Measurements from ENCODE around the gene CD40.

CD40 gene

GRCh38 chr20:46154796-46155195, 36.7 kb downstream of the CD40 start:
- FAIRE-seq, result no peak
- DNase-seq (ENCODE audit: insufficient read length, low spot score), result no peak
- TF ChIP-seq SPI1 (IDR thresholded peaks at IDR 0.05; ENCODE audit: low read depth, low read length) (no peak), POLR2A (IDR thresholded peaks at IDR 0.05; ENCODE audit: low read depth, low read length) (no peak), POLR2AphosphoS5 (IDR thresholded peaks at IDR 0.05; ENCODE audit: low read depth, low read length) (no peak), PAX5 (IDR thresholded peaks at IDR 0.05; ENCODE audit: insufficient read depth, low read length, severe bottlenecking) (no peak), POU2F2 (IDR thresholded peaks at IDR 0.05; ENCODE audit: low read depth, low read length) (no peak), TAF1 (IDR thresholded peaks at IDR 0.05; ENCODE audit: low read depth, low read length) (no peak)

DNA sequence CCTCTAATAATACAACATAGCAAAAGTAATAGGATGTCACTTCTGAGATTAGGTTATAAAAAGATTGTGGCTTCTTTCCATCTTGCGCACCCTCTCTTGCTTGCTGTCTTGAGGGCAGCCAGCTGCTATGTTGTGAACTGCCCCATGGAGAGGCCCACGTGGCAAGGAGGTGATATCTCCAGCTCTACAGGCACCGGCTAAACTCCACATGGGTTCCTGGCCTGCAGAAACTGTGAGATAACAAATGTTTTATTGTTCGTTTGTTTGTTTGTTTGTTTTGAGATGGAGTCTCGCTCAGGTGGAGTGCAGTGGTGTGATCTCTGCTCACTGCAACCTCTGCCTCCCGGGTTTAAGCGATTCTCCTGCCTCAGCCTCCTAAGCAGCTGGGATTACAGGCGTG, 38.0 kb downstream of the CD40 start:
- no peak for TF ChIP-seq POLR2A (IDR thresholded peaks at IDR 0.05; ENCODE audit: low read depth, low read length)
- FAIRE-seq (no peak), DNase-seq (ENCODE audit: insufficient read length, low spot score) (no peak)

- no peak for FAIRE-seq
- TF ChIP-seq TAF1 (IDR thresholded peaks at IDR 0.05; ENCODE audit: low read depth, low read length) (no peak), SPI1 (IDR thresholded peaks at IDR 0.05; ENCODE audit: low read depth, low read length) (no peak), POU2F2 (IDR thresholded peaks at IDR 0.05; ENCODE audit: low read depth, low read length) (no peak), PAX5 (IDR thresholded peaks at IDR 0.05; ENCODE audit: insufficient read depth, low read length, severe bottlenecking) (no peak), POLR2A (IDR thresholded peaks at IDR 0.05; ENCODE audit: low read depth, low read length) (no peak), POLR2AphosphoS5 (IDR thresholded peaks at IDR 0.05; ENCODE audit: low read depth, low read length) (no peak)
- DNase-seq (ENCODE audit: insufficient read length, low spot score), result no peak
Measured at GRCh38 chr20:46157076-46157592, 39.0 kb downstream of the CD40 start.

- TF ChIP-seq SPI1 (IDR thresholded peaks at IDR 0.05; ENCODE audit: low read depth, low read length) (no peak), POU2F2 (IDR thresholded peaks at IDR 0.05; ENCODE audit: low read depth, low read length) (no peak), POLR2AphosphoS5 (IDR thresholded peaks at IDR 0.05; ENCODE audit: low read depth, low read length) (no peak), PAX5 (IDR thresholded peaks at IDR 0.05; ENCODE audit: insufficient read depth, low read length, severe bottlenecking) (no peak)
- DNase-seq (ENCODE audit: insufficient read length, low spot score) (no peak), FAIRE-seq (no peak)
Measured at GRCh38 chr20:46157625-46158024, 39.5 kb downstream of the CD40 start.

- TF ChIP-seq PAX5 (IDR thresholded peaks at IDR 0.05; ENCODE audit: insufficient read depth, low read length, severe bottlenecking) (no peak), POU2F2 (IDR thresholded peaks at IDR 0.05; ENCODE audit: low read depth, low read length) (no peak), TAF1 (IDR thresholded peaks at IDR 0.05; ENCODE audit: low read depth, low read length) (no peak), SPI1 (IDR thresholded peaks at IDR 0.05; ENCODE audit: low read depth, low read length) (no peak), POLR2A (IDR thresholded peaks at IDR 0.05; ENCODE audit: low read depth, low read length) (no peak), POLR2AphosphoS5 (IDR thresholded peaks at IDR 0.05; ENCODE audit: low read depth, low read length) (no peak)
- FAIRE-seq, result no peak
Measured at GRCh38 chr20:46158476-46158987, 40.4 kb downstream of the CD40 start.

GRCh38 chr20:46159101-46159897, 41.2 kb downstream of the CD40 start:
- DNase-seq (ENCODE audit: insufficient read length, low spot score) (no peak), FAIRE-seq (no peak)
- TF ChIP-seq POLR2AphosphoS5 (IDR thresholded peaks at IDR 0.05; ENCODE audit: low read depth, low read length) (no peak), SPI1 (IDR thresholded peaks at IDR 0.05; ENCODE audit: low read depth, low read length) (no peak)

More at GRCh38 chr20:46158476-46158987, 40.4 kb downstream of the CD40 start:
- no peak for DNase-seq (ENCODE audit: insufficient read length, low spot score)

DNA sequence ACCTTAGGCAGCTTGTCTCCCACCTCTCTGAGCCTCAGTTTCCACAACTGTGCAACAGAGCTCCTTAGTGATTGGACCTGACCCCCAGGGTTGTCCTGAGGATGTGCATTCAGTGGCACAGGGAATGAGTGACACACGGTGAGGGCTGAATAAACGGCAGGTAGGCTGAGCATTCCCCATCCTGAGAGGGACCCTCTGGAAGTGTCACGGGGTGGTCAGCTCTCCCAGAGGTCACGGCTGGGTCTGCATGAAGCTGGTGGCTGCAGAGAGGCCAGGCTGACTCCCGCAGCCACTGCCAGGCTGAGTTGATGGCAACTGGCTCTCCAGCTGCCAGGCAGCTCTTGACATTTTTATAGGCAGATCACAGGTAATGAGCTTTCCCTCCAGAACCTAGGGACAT, 42.5 kb downstream of the CD40 start:
- no peak for TF ChIP-seq POLR2A (IDR thresholded peaks at IDR 0.05; ENCODE audit: low read depth, low read length)
- no peak for TF ChIP-seq POU2F2 (IDR thresholded peaks at IDR 0.05; ENCODE audit: low read depth, low read length)
- no peak for TF ChIP-seq TAF1 (IDR thresholded peaks at IDR 0.05; ENCODE audit: low read depth, low read length)
- DNase-seq (ENCODE audit: insufficient read length, low spot score) (no peak), FAIRE-seq (no peak)

DNA sequence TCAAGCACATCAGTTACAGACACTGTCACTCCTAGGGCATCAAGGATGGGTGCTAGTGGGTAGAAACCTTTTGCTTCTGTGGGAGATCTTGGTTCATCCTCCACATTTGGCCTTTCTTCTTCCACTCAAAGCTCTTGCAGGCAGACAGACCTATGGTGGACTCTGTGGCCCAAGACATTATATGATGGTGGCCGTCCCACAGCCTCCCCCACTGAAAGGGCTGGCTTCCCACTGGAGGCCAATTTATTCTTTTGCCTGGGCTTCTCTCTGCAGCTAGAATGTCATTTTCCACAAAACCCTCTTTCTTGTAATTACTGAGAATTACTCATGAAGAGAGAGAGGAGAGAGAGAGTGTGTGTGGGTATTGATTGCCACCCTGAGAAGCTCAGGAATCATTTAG, 43.8 kb downstream of the CD40 start:
- FAIRE-seq, result no peak
- no peak for TF ChIP-seq POU2F2 (IDR thresholded peaks at IDR 0.05; ENCODE audit: low read depth, low read length)

DNA sequence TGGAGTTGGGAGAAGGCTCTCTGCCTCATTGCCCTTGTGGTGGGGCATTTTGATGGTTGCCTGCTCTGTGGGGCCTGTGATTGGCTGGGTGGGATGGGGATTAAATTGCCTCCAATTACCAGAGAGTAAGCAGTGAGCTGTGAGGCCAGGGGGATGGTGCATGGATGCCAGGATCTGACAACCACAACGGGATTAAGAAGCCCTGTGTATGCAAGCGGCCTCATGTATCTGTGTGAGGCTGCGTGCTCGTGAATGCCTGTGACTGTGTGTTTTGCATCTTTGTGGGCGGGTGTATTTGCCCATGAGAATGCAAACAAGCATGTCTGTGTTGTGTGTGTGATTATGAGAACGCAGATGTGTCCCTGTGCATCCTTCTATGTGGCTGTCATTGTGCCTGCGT, 46.1 kb downstream of the CD40 start:
- no peak for TF ChIP-seq PAX5 (IDR thresholded peaks at IDR 0.05; ENCODE audit: insufficient read depth, low read length, severe bottlenecking)
- TF ChIP-seq TAF1 (IDR thresholded peaks at IDR 0.05; ENCODE audit: low read depth, low read length), result no peak
- TF ChIP-seq POU2F2 (IDR thresholded peaks at IDR 0.05; ENCODE audit: low read depth, low read length), result no peak
- TF ChIP-seq POLR2AphosphoS5 (IDR thresholded peaks at IDR 0.05; ENCODE audit: low read depth, low read length), result no peak
- no peak for TF ChIP-seq POLR2A (IDR thresholded peaks at IDR 0.05; ENCODE audit: low read depth, low read length)
- no peak for TF ChIP-seq SPI1 (IDR thresholded peaks at IDR 0.05; ENCODE audit: low read depth, low read length)
- DNase-seq (ENCODE audit: insufficient read length, low spot score) (no peak), FAIRE-seq (no peak)

More for the DNA sequence above, 43.8 kb downstream of the CD40 start:
- no peak for DNase-seq (ENCODE audit: insufficient read length, low spot score)

- DNase-seq (ENCODE audit: insufficient read length, low spot score) (no peak), FAIRE-seq (no peak)
- TF ChIP-seq SPI1 (IDR thresholded peaks at IDR 0.05; ENCODE audit: low read depth, low read length), result no peak
- TF ChIP-seq TAF1 (IDR thresholded peaks at IDR 0.05; ENCODE audit: low read depth, low read length), result no peak
Measured at GRCh38 chr20:46167080-46167479, 49.0 kb downstream of the CD40 start.

GRCh38 chr20:46168438-46168837, 50.3 kb downstream of the CD40 start:
- no peak for TF ChIP-seq POU2F2 (IDR thresholded peaks at IDR 0.05; ENCODE audit: low read depth, low read length)
- no peak for TF ChIP-seq PAX5 (IDR thresholded peaks at IDR 0.05; ENCODE audit: insufficient read depth, low read length, severe bottlenecking)
- TF ChIP-seq POLR2A (IDR thresholded peaks at IDR 0.05; ENCODE audit: low read depth, low read length), result no peak
- no peak for TF ChIP-seq POLR2AphosphoS5 (IDR thresholded peaks at IDR 0.05; ENCODE audit: low read depth, low read length)
- no peak for TF ChIP-seq TAF1 (IDR thresholded peaks at IDR 0.05; ENCODE audit: low read depth, low read length)
- TF ChIP-seq SPI1 (IDR thresholded peaks at IDR 0.05; ENCODE audit: low read depth, low read length), result no peak
- no peak for FAIRE-seq
- DNase-seq (ENCODE audit: insufficient read length, low spot score), result no peak

Measured in GM12891 (cell line).